ENCODE data around the gene HOXA7. TPM values are rescaled to one million over a fixed set of nuclear protein-coding genes. Genes with fewer than 3 reads are reported as not detected.

Gene HOXA7
- total RNA-seq, 1 donor from 2014 or later = 12.0 TPM

GRCh38 chr7:27194686-27195379 is 38.4 kb upstream of the HOXA7 start:
- no peaks in the 10 kb centered on the region for H3K36me3 ChIP-seq
- DNase-seq (ENCODE audit: low spot score in 2 of 2) = peak in 1 of 2 donors; percentile 35
- TF ChIP-seq CTCF (IDR thresholded peaks at IDR 0.05) = no peak
- no peak overlapping the region for H3K4me3 ChIP-seq
- H3K27ac ChIP-seq = no peak overlapping the region
- intact Hi-C loops (cut with DNase I) = loop anchor here (5.0 to 10.0 kb wide), 4 partner anchors 580 to 1220 kb away; partner anchors contain the start of gene CREB5
- peaks cover 7 to 13% of the 10 kb centered on the region in 2 donors for H3K4me1 ChIP-seq
- H3K27me3 ChIP-seq = peaks cover 50% of the 10 kb centered on the region
- no peaks in the 10 kb centered on the region for H3K9me3 ChIP-seq

GRCh38 chr7:27194002-27194352 is 37.5 kb upstream of the HOXA7 start:
- no peak for DNase-seq (ENCODE audit: low spot score in 2 of 2)
- Histone ChIP-seq H3K4me3 (no peak overlapping the region), H3K27ac (no peak overlapping the region), H3K27me3 (peaks cover 49% of the 10 kb centered on the region), H3K4me1 (peaks cover 3 to 9% of the 10 kb centered on the region in 2 donors), H3K9me3 (no peaks in the 10 kb centered on the region), H3K36me3 (no peaks in the 10 kb centered on the region)
- no peak for TF ChIP-seq CTCF (IDR thresholded peaks at IDR 0.05)
- intact Hi-C loops (cut with DNase I) = loop anchor here (10.0 kb wide), 2 partner anchors 581 to 1221 kb away; partner anchors contain the start of gene CREB5

GRCh38 chr7:27193335-27194001 is 37.0 kb upstream of the HOXA7 start:
- Histone ChIP-seq H3K36me3 (no peaks in the 10 kb centered on the region), H3K4me3 (peak overlapping the region; percentile 45 to 47), H3K27me3 (peaks cover 49% of the 10 kb centered on the region), H3K4me1 (peaks cover 5 to 7% of the 10 kb centered on the region in 2 donors), H3K9me3 (no peaks in the 10 kb centered on the region), H3K27ac (no peak overlapping the region)
- peak in 1 of 2 donors; percentile 40 for DNase-seq (ENCODE audit: low spot score in 2 of 2)
- intact Hi-C loops (cut with DNase I) = loop anchor here (10.0 kb wide), 2 partner anchors 581 to 1221 kb away; partner anchors contain the start of gene CREB5
- TF ChIP-seq CTCF (IDR thresholded peaks at IDR 0.05) = no peak

- H3K36me3 ChIP-seq = no peaks in the 10 kb centered on the region
- H3K4me3 ChIP-seq = peak overlapping the region; percentile 45 to 47
- H3K9me3 ChIP-seq = no peaks in the 10 kb centered on the region
- DNase-seq (ENCODE audit: low spot score in 2 of 2) = peak in 1 of 2 donors; percentile 59
- peaks cover 48% of the 10 kb centered on the region for H3K27me3 ChIP-seq
- intact Hi-C loops (cut with DNase I) = loop anchor here (10.0 kb wide), 2 partner anchors 582 to 1222 kb away; partner anchors contain the start of gene CREB5
- TF ChIP-seq CTCF (IDR thresholded peaks at IDR 0.05) = no peak
- no peak overlapping the region for H3K27ac ChIP-seq
- H3K4me1 ChIP-seq = peaks cover 5 to 14% of the 10 kb centered on the region in 2 donors
Measured at GRCh38 chr7:27192546-27193334, 36.3 kb upstream of the HOXA7 start.

- intact Hi-C loops (cut with DNase I) = loop anchor here (10.0 kb wide), 2 partner anchors 583 to 1223 kb away; partner anchors contain the start of gene CREB5
- Histone ChIP-seq H3K4me3 (peak overlapping the region; percentile 45 to 47), H3K9me3 (no peaks in the 10 kb centered on the region), H3K4me1 (peaks cover 5 to 14% of the 10 kb centered on the region in 2 donors), H3K27me3 (peaks cover 48% of the 10 kb centered on the region), H3K36me3 (no peaks in the 10 kb centered on the region), H3K27ac (no peak overlapping the region)
- DNase-seq (ENCODE audit: low spot score in 2 of 2) = peak in 1 of 2 donors; percentile 62
- no peak for TF ChIP-seq CTCF (IDR thresholded peaks at IDR 0.05)
Measured at GRCh38 chr7:27191833-27192545, 35.5 kb upstream of the HOXA7 start.
